Measurements from ENCODE around the gene RFC5. TPM values are rescaled to one million over a fixed set of nuclear protein-coding genes. Genes with fewer than 3 reads are reported as not detected.
"Not testable (repeated sequence)": the region's sequence is repeated elsewhere in the genome, so short reads cannot be mapped to it uniquely, and the experiment has no call there.

Gene RFC5
- total RNA-seq, 1 donor from 2014 or later: 52.6 TPM

- Mint-ChIP-seq H3K36me3 (ENCODE audit: low read depth) (peaks cover 2% of the 10 kb centered on the region), H3K4me1 (peaks cover 28% of the 10 kb centered on the region), H3K27me3 (ENCODE audit: low read depth) (no peaks in the 10 kb centered on the region), H3K4me3 (peak overlapping the region; percentile 49), H3K9me3 (no peaks in the 10 kb centered on the region), H3K27ac (ENCODE audit: unreplicated experiment) (no peak overlapping the region)
- no peak for TF ChIP-seq CTCF (conservative IDR thresholded peaks at IDR 0.05)
- no peak for DNase-seq (ENCODE audit: low read depth, low spot score)
These were observed 1.2 kb upstream of the RFC5 start for GRCh38 chr12:118015306-118015705.

- no peak overlapping the region for H3K27ac Mint-ChIP-seq (ENCODE audit: unreplicated experiment)
- no peak for DNase-seq (ENCODE audit: low read depth, low spot score)
These were observed 559 bp upstream of the RFC5 start for GRCh38 chr12:118015944-118016343.

GRCh38 chr12:118017926-118018325 lies 1.4 kb downstream of the RFC5 start:
- peaks cover 9% of the 10 kb centered on the region for H3K36me3 Mint-ChIP-seq (ENCODE audit: low read depth)
- no peak for DNase-seq (ENCODE audit: low read depth, low spot score)
- no peak overlapping the region for H3K27ac Mint-ChIP-seq (ENCODE audit: unreplicated experiment)
- no peaks in the 10 kb centered on the region for H3K27me3 Mint-ChIP-seq (ENCODE audit: low read depth)
- no peaks in the 10 kb centered on the region for H3K9me3 Mint-ChIP-seq
- peak overlapping the region; percentile 90 for H3K4me3 Mint-ChIP-seq
- TF ChIP-seq CTCF (conservative IDR thresholded peaks at IDR 0.05): no peak
- H3K4me1 Mint-ChIP-seq: peaks cover 36% of the 10 kb centered on the region

More at GRCh38 chr12:118015944-118016343, 559 bp upstream of the RFC5 start:
- TF ChIP-seq CTCF (conservative IDR thresholded peaks at IDR 0.05): no peak
- no peaks in the 10 kb centered on the region for H3K9me3 Mint-ChIP-seq
- peaks cover 2% of the 10 kb centered on the region for H3K36me3 Mint-ChIP-seq (ENCODE audit: low read depth)
- H3K27me3 Mint-ChIP-seq (ENCODE audit: low read depth): no peaks in the 10 kb centered on the region
- peak overlapping the region; percentile 90 for H3K4me3 Mint-ChIP-seq
- H3K4me1 Mint-ChIP-seq: peaks cover 28% of the 10 kb centered on the region

- Mint-ChIP-seq H3K27ac (ENCODE audit: unreplicated experiment) (no peak overlapping the region), H3K4me1 (peaks cover 36% of the 10 kb centered on the region), H3K4me3 (peak overlapping the region; percentile 15), H3K36me3 (ENCODE audit: low read depth) (peaks cover 13% of the 10 kb centered on the region), H3K27me3 (ENCODE audit: low read depth) (no peaks in the 10 kb centered on the region), H3K9me3 (no peaks in the 10 kb centered on the region)
- no peak for DNase-seq (ENCODE audit: low read depth, low spot score)
- TF ChIP-seq CTCF (conservative IDR thresholded peaks at IDR 0.05): no peak
These were observed 3.5 kb downstream of the RFC5 start for GRCh38 chr12:118020036-118020435.

GRCh38 chr12:118022097-118022727 lies 5.7 kb downstream of the RFC5 start:
- H3K36me3 Mint-ChIP-seq (ENCODE audit: low read depth): peaks cover 15% of the 10 kb centered on the region
- H3K9me3 Mint-ChIP-seq; H3K27me3 Mint-ChIP-seq (ENCODE audit: low read depth); H3K27ac Mint-ChIP-seq (ENCODE audit: unreplicated experiment); H3K4me3 Mint-ChIP-seq; DNase-seq (ENCODE audit: low read depth, low spot score): not testable (repeated sequence)
- peaks cover 23% of the 10 kb centered on the region for H3K4me1 Mint-ChIP-seq

- no peak overlapping the region for H3K27ac Mint-ChIP-seq (ENCODE audit: unreplicated experiment)
- TF ChIP-seq CTCF (conservative IDR thresholded peaks at IDR 0.05): no peak
- DNase-seq (ENCODE audit: low read depth, low spot score): no peak
- H3K4me1 Mint-ChIP-seq: peaks cover 19% of the 10 kb centered on the region
- H3K27me3 Mint-ChIP-seq (ENCODE audit: low read depth): no peaks in the 10 kb centered on the region
- no peaks in the 10 kb centered on the region for H3K9me3 Mint-ChIP-seq
- H3K4me3 Mint-ChIP-seq: peak overlapping the region; percentile 25
- H3K36me3 Mint-ChIP-seq (ENCODE audit: low read depth): peaks cover 15% of the 10 kb centered on the region
These were observed 6.2 kb downstream of the RFC5 start for GRCh38 chr12:118022728-118023109.

Measured in neural crest cell (in vitro differentiated cells).